Epithelial cell of prostate (primary cell): ENCODE data around the gene DCANP1.

Source experiments
- DNase-seq: peaks from one replicate; pipeline ENCODE4 v3.0.0-alpha.2; 2011; ENCODE audit warnings: low read depth, low spot score
- H3K27ac ChIP-seq: fragments of 450-650 bp; 2 replicates; pipeline ENCODE4 v1.5.1; 2017; ENCODE audit warnings: mild to moderate bottlenecking

The DCANP1 gene

DNA sequence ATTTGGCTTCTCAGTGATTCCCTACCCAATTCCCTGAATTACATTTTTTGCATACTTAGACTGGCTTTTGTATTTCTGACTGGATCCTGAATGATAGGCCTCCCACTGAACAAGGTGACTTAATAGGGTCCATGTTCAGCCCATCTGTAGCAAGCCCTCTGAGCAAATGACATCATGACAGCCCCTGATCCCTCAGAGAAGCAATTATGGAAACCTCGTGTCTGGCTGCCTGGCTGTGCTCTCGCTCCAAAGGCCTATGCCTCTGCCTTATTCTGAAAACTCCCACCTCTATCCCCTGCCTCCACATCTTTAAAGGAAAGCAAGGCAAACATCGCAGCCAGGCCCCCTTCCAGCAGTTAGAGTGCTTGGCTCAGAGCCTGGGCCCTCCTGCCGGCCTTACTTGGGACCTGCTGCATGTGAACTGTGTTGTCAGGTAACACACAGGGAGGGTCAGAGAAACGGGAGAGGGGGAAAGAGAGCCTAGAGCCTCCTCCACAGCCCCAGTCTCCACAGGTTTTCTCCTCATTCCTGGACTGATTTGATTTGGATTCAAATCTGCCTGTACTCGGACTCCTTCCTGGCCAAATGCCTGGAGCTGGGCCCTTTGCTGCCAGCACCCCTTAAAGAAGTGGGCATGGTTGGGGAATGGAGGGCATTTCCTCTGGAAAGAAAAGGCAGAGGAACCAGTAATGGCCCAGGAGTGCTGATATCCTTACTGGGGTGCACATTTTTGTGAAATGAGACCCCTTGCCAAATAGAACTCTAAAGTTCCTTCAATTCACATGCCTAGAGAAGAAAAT is 3.8 kb downstream of the DCANP1 start:
- DNase-seq = no peak
- no peak overlapping the region for H3K27ac ChIP-seq

DNA sequence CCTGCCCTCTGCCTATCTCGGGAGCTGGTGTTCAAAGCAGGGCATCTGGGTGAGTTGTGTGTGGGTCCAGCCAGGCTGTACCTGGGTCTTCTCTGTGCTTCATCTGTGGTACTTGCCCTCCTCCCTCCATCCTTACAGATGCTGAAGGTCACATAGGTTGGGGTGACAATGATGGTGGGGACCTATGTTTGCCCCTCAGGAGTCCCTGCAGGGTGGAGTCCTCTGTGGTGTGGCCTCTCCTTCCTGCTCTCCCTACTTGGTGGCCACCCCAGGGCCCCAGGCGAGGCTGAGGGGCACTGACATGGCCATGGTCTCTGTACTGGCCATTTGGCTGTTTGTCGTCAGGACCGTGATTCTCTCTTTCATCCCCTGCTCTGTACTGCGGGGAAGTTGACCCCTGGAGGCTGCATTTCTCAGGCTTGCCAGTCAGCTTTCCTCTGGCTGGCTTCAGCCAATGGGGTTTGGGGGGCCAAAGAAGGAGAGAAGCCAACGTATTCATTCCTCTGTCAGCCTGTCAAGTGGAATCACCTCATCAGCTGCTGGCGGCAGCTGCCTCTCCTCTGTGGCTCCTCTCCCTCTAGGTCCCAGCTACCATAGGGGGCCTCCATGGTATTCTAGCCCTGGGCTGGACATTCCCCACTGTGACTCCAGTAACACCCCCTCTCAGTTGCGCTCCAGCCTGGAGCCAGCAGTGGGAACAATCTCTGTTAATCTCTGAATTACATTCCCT is 4.6 kb downstream of the DCANP1 start:
- no peak for DNase-seq
- H3K27ac ChIP-seq = no peak overlapping the region

DNA sequence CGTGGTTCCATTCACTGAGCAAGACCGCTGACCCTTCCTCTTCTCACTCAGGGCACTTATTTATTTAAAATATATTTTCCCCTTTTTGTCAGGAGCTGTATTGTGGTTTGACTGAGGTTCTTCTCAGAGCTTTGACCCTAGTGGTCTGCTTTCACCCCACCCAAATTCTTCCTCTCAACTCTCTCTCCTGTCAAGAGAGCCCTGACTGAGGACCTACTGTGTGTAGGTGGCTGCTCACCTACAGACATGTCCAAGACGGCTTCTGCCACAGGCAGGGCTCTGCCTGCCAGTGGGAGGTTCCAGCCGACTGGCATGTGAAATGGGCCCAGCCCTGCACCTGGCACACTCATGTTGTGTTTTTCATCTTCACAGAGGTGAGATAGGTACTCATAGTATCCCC is 5.2 kb downstream of the DCANP1 start:
- DNase-seq = no peak
- H3K27ac ChIP-seq = no peak overlapping the region

DNA sequence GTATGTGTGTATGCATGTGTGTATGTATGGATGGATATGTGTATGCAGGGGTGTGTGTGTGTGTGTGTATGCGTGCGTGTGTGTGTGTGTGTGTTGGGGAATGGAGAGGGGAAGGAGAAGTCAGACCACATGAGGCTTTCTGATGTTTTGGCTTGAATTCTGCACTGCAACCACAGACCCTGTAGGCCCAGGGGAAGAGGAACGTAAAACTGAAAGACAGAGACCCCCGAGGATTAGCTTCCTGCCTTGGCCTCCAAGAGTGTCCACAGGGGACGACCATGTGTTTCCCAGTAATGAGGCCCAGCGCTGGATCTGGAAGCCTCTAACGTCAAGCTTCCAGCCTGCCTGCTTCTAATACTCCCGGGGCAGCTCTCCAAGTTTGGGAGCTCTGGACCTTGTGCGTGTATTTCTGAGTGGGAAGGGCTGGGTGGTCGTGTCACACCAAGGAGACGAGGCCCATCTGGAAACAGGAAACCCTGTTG is 5.8 kb downstream of the DCANP1 start:
- no peak overlapping the region for H3K27ac ChIP-seq
- DNase-seq = no peak

DNA sequence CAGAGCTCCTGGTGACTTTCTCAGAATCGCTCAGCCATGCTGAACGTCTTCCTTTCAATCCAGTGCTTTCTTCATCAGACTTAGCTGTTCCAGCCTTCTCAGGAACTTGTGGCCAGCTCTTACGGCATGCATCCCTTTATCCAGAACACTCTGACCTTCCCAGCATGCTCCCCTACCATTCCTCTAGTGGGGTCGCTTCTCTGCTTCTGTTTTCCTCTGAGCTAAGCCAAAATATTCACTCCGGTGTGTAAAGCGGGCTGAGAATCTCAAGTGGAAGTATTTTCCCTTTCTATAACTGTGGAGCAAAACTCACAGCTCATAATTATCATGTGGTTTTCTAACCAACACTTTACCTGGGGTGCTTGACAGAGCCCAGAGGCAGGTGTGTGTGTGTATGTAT is 6.2 kb downstream of the DCANP1 start:
- no peak for DNase-seq
- H3K27ac ChIP-seq = no peak overlapping the region

DNA sequence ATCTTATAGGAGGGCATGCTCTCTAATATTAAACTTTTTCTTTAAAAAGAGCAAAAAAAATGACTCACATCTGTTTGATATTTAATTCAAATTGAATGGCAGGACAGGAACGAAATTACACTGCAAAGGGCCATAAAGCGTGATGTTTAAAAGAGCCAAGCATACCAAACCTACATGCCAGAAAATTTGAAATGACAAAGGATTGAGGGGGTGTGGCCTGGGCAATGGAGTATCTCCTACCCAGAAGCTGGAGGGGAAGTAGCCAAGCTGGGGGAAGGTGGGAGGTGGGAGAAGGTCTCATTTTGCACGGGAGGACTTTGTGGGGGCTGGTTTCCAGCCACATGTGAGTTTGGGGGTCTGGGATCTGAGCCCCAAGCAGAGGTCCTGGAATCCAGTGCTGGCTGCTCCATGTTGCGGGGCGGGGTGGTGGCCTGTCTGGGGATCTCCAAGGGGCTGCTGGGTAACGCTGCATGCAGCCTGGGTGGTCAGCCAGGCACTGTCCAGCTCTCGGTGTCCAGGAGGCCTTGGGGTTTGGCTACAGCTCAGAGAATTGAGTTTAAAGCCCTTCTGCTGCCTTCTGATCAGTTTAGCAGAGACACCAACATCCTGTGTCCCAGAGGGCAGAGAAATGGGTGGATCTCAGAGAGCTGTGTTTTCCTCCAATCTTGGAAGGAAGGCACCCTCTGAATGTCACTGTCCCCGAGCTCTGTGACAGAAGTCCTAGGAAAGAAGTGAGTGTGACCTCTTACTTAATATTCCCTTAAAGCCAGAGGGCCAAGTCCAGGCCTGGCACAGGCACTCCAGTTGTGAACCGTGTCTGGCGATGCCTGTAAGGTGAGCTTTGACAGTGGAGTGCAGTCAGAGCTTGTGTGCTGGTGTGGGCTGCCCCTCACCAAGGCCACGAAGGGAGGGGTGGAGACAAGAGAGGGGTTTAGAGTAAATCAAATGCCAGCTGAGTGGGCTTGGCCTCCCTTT is 7.6 kb downstream of the DCANP1 start:
- DNase-seq = no peak
- no peak overlapping the region for H3K27ac ChIP-seq

DNA sequence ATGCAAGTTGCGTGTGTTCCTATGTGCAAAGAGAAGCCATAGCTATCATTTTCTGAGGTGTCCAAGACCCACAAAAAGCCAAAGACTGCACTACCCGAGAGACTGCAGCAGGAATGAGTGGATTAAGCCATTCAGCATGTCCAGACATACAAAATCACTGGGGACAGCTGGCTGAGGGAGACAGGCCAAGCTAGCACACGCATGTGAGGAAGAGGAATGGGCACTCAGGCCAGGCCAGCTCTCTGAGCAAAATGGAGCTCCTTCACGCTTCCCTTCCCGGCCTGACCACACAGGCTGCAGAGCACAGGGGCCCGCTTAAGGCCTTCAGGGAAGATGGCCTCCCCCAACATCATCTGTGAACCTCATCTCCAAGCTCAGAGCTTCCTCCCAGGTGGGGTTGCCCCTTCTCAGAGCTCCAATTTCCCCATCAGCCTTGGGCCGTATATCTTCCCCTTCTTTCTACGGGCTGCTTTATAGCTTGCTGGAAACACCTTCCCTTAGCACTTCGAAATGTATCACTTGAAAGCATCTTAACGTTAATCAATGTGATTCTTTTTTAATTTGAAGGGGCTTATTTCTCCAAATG is 8.4 kb downstream of the DCANP1 start:
- DNase-seq = no peak
- no peak overlapping the region for H3K27ac ChIP-seq

DNA sequence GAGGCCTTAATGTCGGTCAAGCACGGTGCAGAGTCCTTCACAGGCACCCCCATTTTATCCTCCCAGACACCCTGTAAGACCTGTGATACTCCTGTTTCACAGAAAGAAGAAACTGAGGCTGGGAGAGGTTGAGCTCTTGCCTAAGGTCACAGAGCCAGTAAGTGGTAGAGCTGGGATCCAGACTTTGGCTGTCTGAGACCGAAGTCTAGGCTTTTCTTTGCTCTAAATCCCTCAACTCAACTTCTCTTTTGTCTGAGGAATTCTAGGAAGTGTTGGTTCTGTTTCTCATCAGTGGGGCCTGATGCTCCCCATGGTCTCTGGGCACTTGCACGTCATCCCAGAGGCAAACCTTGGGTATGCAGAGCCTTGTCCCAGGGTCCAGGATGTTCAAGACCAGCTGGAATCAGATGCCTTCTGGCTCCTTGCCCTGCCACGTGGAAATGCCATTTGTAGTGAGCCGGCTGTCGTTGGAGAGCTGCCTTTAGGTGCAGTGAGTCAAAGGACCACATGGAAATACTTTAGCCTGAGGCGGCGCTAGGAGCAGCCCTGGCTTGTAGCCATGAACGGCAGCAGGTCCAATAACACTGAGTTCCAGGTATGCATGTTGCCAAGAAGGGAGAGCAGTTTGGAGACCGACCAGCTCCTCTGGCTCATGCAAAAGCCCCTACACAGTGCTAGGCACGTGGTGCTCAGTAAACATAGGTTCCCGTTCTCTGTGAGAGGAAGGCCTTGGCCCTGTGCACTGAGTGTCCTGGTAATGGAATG is 9.2 kb downstream of the DCANP1 start:
- DNase-seq = peak; percentile 29
- no peak overlapping the region for H3K27ac ChIP-seq

DNA sequence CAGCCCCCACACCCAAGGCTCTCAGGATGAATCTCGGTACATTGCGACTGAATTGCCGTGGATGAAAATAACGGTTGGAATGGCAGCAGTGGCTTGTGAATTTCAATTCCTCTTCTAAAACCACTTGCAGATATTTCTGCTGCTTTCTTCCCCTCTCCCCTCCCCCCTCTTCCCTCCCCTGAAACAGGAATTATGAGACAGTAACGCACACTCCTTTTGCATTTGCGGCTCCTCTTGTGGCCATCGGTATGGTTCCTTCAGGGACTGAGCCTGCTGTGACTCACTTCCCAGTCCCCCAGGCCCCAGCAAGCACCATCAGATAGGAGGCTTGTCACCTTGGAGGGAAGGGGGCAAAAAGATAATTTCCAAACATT is 9.7 kb downstream of the DCANP1 start:
- H3K27ac ChIP-seq = no peak overlapping the region
- DNase-seq = no peak

DNA sequence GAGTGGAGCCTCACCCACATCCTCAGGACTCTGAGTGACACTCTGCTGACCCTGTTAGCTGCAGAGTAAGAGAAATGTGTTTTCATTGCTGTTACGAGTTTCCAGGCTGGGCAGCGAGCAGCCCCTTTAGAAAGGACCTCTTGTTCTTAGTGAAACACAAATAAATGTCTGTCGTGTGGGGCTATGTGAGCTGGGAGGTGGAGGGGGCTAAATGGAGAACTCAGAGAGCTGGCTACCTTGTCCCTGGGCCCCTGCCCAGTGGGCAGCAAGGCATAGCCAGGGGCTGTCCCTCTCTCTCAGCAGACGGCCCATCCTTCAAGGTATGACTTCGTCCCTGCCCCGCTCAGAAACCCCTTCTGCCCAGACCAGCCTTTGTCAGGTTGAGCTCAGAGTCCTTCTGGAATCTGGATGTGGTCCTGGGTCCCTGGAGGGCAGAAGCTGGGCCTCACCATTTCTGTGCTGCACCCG is 10.2 kb downstream of the DCANP1 start:
- no peak for DNase-seq

DNA sequence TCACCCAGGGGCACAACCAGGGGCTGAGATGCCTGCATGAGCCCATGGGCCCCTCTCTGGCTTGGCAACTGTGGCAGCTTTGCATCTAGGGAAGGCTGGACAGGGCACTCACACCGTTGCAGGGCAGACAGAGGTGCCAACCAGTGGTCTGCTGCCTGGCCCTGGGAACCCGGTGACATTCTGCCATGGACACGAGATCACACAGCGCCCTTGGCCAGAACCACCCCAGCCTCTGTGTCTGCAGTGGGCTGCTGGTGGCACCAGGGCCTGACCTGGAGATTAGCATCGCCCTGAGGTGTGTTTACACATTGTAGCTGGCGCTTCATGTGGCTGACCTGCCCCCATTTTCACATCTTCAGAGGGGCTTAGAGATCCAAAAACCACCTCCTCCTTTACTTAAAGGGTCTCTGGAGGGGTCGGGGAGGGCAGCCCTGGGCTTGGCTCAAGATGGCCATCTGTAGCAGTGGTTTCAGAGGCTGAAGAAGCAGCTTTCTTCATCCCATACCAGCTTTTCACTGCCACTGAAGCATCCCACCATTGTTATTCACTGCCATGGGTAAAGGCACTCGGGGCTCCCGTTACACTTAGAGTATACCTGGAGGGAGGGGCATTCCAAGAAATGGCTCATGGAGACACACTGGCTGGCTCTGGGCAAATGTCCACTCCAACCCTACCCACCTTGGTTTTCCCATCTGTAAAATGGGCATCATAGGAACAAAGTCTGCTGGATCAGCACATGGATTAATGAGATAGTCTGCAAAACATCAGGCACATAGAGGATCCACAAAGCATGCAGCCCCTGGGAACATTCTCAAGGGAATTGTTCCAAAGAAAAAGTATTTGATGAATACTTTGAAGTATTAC is 11.4 kb downstream of the DCANP1 start:
- no peak overlapping the region for H3K27ac ChIP-seq
- DNase-seq = no peak

More for the DNA sequence above, 10.2 kb downstream of the DCANP1 start:
- H3K27ac ChIP-seq = no peak overlapping the region

DNA sequence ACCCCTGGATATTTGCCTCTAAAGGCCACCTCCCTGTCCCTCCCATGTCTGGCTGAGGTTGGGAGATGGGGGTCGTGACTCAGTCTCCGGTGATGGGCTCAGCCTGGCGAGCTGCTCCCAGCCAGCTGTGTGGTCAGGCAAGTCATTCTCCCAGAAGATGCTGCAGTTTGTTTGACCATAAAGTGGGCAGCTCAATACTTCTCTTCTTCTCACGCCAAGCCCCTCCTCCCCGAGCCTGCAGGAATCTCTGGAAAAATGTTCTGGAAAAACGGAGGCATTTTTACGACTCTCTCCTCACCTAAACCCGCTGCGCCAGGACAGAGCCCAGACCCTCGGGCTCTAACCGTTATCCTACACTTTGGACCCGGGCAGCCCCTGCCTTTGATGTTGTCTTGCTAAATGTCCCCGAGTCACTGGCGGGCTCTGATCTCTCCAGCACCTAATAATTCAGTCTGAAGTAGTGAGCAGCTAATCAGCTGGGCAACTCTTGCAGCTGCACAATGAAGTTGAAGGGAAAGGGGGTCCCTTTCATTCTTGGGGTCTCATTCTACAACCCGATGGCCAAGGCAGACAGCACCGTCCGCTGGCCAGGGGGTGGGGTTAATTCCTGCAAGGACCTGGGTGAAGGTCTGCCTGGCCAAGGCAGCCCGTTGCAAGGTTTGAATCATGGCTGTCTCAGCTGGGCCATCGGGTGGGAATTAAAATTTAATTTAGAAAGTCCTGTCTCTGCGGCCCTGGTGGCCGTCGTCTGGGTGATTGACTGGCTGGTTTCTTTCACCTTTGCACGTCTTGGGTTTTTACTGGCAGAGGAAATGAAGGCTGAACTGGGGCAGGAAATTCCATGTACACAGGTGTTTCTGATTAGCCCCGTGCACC is 12.3 kb downstream of the DCANP1 start:
- H3K27ac ChIP-seq = no peak overlapping the region
- DNase-seq = no peak

DNA sequence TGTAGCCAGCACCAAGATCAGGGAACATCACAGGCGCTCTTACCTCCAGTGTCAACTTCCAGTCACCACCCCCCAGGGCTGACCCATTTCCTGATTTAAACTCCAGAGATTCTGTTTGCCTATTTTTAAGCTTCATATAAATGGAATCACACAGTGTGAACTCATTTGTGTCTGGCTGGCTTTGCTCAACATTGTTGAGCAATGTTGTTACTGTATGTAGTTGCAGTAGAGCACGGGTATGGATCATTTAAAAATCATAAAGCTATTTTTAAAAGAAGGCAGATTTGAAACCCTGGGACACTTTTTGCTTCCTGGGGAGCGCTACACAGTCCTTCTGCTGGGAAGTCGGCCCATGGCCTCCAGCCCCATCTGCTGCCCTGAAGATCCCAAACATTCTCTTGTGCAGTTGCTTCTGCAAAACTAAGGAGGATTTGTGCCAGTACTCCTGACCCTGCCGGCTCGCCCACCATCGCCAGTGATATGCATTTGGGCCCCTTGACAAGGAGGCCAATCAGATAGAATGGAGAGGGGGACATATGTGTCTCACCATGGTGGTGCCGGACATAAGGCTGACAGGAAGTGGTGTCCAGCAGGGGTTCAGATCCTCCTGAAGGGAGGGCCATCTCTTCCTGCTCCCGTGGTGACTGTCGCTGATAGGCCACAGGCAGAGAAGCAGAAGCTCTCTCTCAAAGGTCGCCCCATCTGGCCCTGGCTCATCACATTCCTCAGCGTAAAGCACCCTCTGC is 13.3 kb downstream of the DCANP1 start:
- H3K27ac ChIP-seq = no peak overlapping the region
- DNase-seq = no peak

DNA sequence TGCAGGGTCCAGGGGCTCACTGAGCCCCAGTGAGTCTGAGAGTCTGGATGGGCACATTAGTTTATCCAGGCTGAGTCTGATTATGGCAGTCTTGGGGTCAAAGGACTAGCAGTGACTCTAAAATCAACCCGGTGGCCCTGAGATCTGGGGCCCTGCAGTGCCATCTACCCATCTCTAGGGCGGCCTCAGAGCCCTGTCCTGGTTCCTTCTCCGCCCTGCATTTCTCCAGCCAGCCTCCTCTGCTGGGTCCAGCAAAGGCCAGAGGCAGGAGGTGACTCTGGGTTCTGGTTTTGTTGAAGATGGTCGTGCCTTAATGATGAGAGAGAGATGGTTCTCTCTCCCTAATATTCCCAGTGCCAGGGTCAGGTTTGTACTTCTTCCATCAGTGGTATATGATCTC is 15.0 kb downstream of the DCANP1 start:
- DNase-seq = no peak
- H3K27ac ChIP-seq = no peak overlapping the region

DNA sequence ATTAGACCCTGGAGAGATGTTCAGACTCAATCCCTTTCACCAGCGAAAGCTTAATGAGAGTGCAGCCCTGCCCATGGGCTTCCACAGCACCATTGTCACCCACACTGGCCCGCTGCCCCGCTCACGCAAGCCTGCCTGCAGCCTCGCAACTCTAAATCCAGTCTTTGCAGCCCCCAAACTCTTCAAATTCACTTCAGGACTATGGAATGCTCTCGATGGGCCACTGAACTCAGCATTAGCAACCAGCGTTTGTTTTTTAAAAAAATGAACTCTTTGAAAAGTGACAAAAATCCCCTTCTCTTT is 17.1 kb downstream of the DCANP1 start:
- no peak for DNase-seq
- H3K27ac ChIP-seq = no peak overlapping the region

DNA sequence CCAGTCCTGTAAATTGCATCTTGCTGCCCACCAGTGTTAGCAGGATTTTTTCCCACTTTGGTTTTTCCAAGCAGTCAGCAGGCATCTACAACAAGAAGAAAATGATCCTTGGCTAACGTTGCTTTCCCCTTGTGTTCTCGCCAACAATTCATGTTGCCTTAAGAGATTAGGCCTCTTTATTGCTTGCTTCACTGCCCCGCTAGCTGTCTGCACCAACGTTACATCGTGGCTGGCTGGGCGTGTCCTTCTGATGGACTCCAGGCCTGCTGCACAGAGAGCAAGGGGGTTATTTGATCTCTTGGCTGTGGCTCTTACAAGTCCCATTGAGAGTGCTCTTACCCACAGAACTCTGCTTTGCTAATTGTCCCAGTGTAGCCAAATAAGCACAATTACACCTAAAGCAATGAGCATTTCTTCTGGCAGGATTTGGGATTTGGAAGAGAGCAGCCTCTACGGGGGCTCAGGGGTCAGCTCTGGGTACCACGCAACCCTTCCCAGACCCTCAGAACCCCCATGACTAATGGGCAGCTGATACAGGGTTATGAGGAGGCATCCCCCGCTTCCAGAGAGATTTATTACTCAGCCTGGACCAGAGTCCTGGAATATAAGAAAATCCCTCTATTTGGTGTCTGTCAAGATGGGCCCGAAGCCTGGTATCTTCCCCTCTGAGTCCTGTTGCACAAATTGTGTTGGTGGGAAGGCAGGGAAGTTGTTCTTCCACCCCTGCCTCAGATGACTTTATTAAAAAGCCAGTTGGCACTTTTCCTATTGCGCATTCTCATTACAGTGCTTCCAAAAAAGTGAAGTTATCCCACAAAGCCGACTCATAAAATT is 17.6 kb downstream of the DCANP1 start:
- H3K27ac ChIP-seq = no peak overlapping the region
- no peak for DNase-seq
